Neuron (in vitro differentiated cells): ENCODE measurements around the gene LTB4R.

Experiments
- H2AFZ ChIP-seq: one replicate; pipeline ENCODE4 v1.6.1; 2013; ENCODE audit warnings: low read depth, mild to moderate bottlenecking, inconsistent platforms, low read length, moderate library complexity
- H3K27me3 ChIP-seq: one replicate; pipeline ENCODE4 v1.6.1; 2013; ENCODE audit warnings: low read length; ENCODE audit not compliant: insufficient read depth
- H3K36me3 ChIP-seq: one replicate; pipeline ENCODE4 v1.6.1; 2013; ENCODE audit warnings: low read length; ENCODE audit not compliant: insufficient read depth
- H3K4me1 ChIP-seq: one replicate; pipeline ENCODE4 v1.6.1; 2013; ENCODE audit warnings: low read length; ENCODE audit not compliant: insufficient read depth
- H3K4me3 ChIP-seq: 2 replicates; pipeline ENCODE4 v1.5.1; 2013; ENCODE audit warnings: mild to moderate bottlenecking, low read length, moderate library complexity
- H3K9me3 ChIP-seq: one replicate; pipeline ENCODE4 v1.6.1; 2013; ENCODE audit warnings: low read length

Gene LTB4R

DNA sequence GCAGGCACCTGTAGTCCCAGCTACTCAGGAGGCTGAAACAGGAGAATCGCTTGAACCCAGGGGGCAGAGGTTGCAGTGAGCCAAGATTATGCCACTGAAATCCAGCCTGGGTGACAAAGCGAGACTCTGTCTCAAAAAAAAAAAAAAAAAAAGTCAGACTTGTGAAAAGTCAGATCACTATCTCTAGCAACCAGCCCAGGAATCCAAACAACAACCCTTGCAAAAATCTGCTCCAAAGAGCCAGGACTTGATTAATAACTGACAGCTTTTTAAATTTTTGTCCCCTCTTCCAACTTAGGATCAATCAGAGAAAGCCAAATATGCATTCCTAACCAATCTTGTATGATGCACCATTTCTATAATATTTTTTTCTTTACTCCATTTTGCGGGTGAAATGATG is 49.0 kb downstream of the LTB4R start:
- H3K27me3 ChIP-seq, result peaks cover 17% of the 10 kb centered on the region
- H2AFZ ChIP-seq, result no peak overlapping the region
- H3K4me3 ChIP-seq, result no peak overlapping the region
- no peaks in the 10 kb centered on the region for H3K4me1 ChIP-seq
- no peaks in the 10 kb centered on the region for H3K36me3 ChIP-seq
- no peaks in the 10 kb centered on the region for H3K9me3 ChIP-seq

DNA sequence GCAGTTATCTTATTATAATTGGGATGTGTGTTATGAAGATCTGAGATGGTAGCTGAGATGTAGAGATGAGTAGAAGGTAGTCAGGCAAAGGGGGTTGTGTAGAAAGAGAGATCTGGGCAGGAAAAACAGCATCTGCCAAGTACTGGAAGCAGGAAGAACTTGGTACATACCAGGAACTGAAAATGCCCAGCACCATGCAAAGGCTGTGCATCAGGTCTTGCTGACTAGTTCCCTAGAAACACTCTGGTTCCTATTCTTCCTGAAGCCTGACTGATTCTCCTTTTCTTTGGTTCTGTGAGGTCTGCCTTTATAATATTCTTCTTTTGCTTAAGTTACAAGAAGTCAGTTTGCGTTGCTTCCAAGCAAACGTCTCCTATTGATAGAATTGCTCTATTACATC is 50.0 kb downstream of the LTB4R start:
- peaks cover 17% of the 10 kb centered on the region for H3K27me3 ChIP-seq
- no peak overlapping the region for H3K4me3 ChIP-seq
- H2AFZ ChIP-seq, result no peak overlapping the region
- peaks cover 5% of the 10 kb centered on the region for H3K4me1 ChIP-seq
- H3K9me3 ChIP-seq, result no peaks in the 10 kb centered on the region
- H3K36me3 ChIP-seq, result no peaks in the 10 kb centered on the region

DNA sequence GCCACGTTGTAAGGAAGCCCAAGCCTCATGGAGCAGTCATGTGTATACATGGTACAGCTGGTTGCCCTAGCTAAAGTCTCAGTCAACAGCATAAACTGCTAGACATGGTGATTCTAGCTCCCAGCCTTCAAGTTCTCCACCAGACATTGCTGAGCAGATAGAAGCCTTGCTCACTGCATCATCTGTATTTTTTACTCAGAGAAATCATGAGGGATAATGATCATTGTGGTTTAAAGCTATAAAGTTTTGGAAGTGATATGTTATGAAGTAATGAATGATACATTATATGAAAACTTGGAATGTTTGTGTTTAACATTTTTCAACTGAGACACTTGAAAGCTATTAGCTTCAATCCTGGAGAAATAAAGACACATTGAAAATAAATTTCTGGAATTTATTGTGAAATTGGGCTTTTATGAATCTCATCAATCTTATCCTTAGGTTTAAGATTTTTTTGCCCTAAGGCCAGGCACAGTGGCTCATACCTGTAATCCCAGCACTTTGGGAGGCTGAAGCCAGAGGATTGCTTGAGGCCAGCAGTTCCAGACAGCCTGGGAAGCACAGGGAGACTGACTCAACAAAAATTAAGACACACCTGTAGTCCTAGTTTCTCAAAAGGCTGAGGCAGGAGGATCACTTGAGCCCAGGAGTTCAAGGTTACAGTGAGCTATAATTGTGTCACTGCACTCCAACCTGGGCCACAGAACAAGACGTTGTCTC is 51.1 kb downstream of the LTB4R start:
- Histone ChIP-seq H3K9me3 (no peaks in the 10 kb centered on the region), H2AFZ (no peak overlapping the region), H3K4me1 (peaks cover 5% of the 10 kb centered on the region), H3K36me3 (no peaks in the 10 kb centered on the region), H3K27me3 (peaks cover 14% of the 10 kb centered on the region), H3K4me3 (no peak overlapping the region)

DNA sequence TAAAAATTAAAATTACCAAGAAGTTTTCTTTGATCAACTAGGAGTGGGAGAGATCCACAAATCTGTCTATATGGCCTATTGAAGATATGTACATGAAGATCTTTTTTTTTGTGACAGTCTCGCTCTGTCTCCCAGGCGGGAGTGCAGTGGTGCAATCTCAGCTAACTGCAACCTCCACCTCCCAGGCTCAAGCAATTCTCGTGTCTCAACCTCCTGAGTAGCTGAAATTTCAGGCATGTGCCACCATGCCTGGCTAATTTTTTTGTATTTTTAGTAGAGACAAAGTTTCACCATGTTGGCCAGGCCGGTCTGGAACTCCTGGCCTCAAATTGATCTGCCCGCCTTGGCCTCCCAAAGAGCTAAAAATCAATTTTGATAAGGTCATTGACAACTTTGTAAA is 52.1 kb downstream of the LTB4R start:
- Histone ChIP-seq H3K36me3 (no peaks in the 10 kb centered on the region), H3K4me1 (peaks cover 8% of the 10 kb centered on the region), H3K9me3 (no peaks in the 10 kb centered on the region), H3K27me3 (peaks cover 14% of the 10 kb centered on the region), H2AFZ (no peak overlapping the region), H3K4me3 (no peak overlapping the region)

DNA sequence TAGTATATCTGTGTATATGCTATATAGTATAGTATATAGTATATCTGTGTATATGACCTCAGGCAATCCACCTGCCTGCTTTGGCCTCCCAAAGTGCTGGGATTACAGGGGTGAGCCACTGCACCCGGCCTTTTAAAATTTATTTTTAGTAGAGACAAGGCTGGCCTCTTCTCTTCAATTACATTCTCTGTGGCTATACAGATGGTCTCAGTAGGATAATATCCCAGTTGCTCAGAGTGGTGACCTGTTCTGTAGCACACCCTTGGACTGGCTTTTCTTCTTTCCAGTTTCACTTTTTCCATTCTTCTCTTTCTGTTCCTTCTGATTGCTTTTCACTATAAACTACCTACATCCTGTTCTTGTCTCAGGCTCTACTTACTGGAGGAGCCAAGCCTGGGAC is 53.5 kb downstream of the LTB4R start:
- no peak overlapping the region for H2AFZ ChIP-seq
- H3K9me3 ChIP-seq, result no peaks in the 10 kb centered on the region
- peaks cover 11% of the 10 kb centered on the region for H3K27me3 ChIP-seq
- no peaks in the 10 kb centered on the region for H3K36me3 ChIP-seq
- no peak overlapping the region for H3K4me3 ChIP-seq
- H3K4me1 ChIP-seq, result peaks cover 13% of the 10 kb centered on the region

DNA sequence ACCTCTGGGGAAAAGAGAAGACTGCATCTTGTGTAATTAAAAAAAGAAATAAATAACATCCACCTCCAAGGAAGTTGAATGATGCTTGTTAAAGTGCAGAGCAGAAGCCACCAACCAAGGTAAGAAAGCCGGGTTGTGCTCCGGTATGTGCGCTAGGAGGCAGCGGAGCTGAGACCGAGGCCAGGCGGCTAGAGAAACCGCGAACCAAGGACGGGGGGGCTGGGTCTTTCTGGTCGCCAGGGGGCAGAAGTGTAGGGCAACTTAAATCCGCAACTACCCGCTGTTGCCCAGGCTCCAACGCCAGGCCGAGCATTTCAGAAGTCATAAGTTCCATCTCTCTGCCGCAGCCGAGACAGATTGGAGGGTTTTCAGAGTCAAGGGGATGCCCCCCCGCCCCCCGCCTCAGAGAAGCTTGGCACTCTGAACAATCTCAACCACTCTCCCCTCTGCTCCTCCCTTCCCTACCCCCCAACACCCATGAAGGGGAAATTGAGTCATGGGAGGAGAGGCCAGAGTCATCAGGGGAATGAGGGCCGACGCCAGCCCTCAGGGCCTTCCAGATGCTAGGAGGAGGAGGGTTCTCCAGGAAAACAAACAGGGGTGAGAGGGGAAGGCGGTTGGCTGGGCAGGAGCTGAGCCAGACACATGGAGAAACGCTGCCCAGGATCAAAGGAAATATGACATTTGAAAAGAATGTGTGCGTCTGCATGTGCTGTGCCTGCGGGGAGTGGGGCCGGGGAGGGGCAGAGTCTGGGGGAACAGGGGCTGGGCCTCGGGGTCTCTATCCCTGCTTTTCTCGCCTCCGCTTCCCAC is 54.5 kb downstream of the LTB4R start:
- Histone ChIP-seq H3K9me3 (no peaks in the 10 kb centered on the region), H2AFZ (peak overlapping the region; percentile 70), H3K4me1 (peaks cover 13% of the 10 kb centered on the region), H3K4me3 (peak overlapping the region; percentile 83), H3K36me3 (no peaks in the 10 kb centered on the region), H3K27me3 (peaks cover 6% of the 10 kb centered on the region)

DNA sequence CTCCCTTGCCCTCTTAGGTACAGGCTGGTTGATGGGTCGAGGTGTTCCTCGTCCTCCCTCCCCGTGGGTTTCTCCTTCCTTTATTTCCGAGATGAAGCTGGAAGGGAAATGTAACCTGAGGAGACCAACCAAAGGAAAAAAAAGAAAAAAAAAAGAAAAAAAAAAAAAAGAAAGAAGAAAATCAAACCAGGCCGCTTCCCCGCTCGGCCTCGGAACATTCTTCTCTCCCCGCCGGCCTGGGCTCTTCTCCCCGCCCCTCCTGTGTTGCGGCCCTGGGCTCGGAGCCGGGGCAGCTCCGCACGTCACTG is 55.1 kb downstream of the LTB4R start:
- Histone ChIP-seq H3K4me1 (peaks cover 13% of the 10 kb centered on the region), H3K4me3 (peak overlapping the region; percentile 83), H3K36me3 (peaks cover 2% of the 10 kb centered on the region), H2AFZ (peak overlapping the region; percentile 95), H3K9me3 (no peaks in the 10 kb centered on the region), H3K27me3 (peaks cover 6% of the 10 kb centered on the region)

DNA sequence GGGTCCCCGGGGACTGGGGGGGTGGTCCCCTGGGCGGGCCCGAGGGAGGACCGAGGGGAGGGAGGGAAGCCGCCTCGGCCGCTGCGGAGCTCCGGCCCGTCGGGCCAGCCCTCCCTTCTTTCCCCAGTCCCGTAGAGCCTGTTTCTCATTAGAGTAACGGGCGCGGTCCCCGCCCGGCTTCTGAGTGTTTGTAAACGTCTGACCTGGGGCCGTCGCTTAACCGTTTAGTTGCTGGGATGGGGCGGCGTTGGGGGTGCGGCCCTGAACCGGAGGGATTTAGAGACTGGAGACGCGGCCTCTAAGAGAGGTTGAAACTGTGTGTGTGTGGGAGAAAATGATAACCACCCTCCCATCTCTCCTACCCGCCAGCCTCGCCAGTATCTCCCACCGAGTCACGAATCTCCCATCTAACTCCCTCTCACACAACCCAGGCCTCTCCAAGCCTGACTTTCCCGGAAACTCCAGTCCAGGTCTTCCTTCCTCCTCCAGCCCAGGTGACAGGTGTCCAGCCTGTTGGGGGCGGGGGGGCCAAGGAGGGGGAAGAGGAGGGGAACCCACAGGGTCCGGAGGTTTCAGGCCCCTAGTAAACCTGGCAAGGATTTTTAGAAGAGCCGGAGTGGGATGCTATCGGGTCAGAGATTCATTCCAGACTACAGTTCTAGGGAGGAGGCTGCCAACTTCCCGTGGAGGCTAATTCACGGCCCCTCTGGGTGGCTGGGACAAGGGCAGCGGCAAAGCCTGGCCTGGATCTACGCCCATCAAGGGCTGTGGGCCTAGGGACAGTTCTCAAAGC is 55.6 kb downstream of the LTB4R start:
- Histone ChIP-seq H2AFZ (peak overlapping the region; percentile 95), H3K9me3 (no peaks in the 10 kb centered on the region), H3K36me3 (peaks cover 3% of the 10 kb centered on the region), H3K4me3 (peak overlapping the region; percentile 83), H3K4me1 (peaks cover 13% of the 10 kb centered on the region), H3K27me3 (peaks cover 4% of the 10 kb centered on the region)
